GM12875 (cell line): ENCODE measurements around the gene TNFRSF25.
"Not testable (repeated sequence)": the region's sequence is repeated elsewhere in the genome, so short reads cannot be mapped to it uniquely, and the experiment has no call there.

Experiments
- H3K4me3 ChIP-seq: one replicate; pipeline ENCODE4 v1.5.1; 2011; ENCODE audit warnings: low read depth, low read length, control low read depth
- TF ChIP-seq, protein P1 (sequence below): IDR thresholded peaks from 2 replicates; pipeline ENCODE4 v1.5.1; 2011; ENCODE audit warnings: low read depth, mild to moderate bottlenecking, control low read depth, inconsistent platforms, low read length, moderate library complexity, borderline replicate concordance; ENCODE audit not compliant: insufficient read depth

TNFRSF25 gene

DNA sequence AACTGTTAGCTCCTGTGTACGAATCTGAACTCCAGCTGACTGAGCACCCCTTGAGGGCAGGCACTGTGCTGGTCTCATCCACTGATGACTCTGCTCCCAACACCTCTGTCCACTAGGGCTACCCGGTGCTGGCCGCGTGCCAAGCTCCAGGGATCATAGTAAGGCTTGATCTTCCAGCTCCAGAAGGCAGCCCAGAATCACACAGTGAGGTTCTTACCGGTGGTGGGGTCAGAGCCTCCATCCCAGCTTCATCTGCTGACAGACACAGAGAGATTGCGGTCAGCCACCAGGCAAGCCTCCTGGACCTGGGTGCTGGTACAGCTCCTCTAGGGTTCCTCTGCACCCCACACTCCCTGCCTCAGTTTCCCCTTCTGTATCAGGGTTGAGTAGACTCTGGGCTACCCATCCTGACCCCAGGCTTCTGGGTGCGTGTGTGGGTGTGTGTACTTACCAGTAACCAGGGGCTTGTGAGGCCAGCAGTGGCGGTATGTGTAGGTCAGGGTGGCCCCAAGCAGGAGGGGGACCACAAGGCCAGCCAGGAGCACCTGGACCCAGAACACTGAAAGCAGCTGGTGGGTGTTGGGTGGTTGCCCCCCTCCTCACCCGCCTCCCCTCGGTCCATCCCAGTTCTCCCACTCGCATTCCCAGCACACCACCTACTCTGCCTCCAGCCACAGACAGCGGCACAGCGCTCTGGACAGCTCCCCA lies 3.4 kb downstream of the TNFRSF25 start:
- H3K4me3 ChIP-seq, result no peak overlapping the region
- TF ChIP-seq, protein P1, sequence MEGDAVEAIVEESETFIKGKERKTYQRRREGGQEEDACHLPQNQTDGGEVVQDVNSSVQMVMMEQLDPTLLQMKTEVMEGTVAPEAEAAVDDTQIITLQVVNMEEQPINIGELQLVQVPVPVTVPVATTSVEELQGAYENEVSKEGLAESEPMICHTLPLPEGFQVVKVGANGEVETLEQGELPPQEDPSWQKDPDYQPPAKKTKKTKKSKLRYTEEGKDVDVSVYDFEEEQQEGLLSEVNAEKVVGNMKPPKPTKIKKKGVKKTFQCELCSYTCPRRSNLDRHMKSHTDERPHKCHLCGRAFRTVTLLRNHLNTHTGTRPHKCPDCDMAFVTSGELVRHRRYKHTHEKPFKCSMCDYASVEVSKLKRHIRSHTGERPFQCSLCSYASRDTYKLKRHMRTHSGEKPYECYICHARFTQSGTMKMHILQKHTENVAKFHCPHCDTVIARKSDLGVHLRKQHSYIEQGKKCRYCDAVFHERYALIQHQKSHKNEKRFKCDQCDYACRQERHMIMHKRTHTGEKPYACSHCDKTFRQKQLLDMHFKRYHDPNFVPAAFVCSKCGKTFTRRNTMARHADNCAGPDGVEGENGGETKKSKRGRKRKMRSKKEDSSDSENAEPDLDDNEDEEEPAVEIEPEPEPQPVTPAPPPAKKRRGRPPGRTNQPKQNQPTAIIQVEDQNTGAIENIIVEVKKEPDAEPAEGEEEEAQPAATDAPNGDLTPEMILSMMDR, result no peak

- no peak overlapping the region for H3K4me3 ChIP-seq
- TF ChIP-seq, protein P1, result no peak
Measured at GRCh38 chr1:6461538-6462411, 4.2 kb downstream of the TNFRSF25 start.

GRCh38 chr1:6461051-6461530 lies 4.9 kb downstream of the TNFRSF25 start:
- H3K4me3 ChIP-seq, result no peak overlapping the region
- TF ChIP-seq, protein P1, result no peak

GRCh38 chr1:6460301-6461050 lies 5.5 kb downstream of the TNFRSF25 start:
- peak overlapping the region; percentile 5 for H3K4me3 ChIP-seq
- TF ChIP-seq, protein P1, result no peak

DNA sequence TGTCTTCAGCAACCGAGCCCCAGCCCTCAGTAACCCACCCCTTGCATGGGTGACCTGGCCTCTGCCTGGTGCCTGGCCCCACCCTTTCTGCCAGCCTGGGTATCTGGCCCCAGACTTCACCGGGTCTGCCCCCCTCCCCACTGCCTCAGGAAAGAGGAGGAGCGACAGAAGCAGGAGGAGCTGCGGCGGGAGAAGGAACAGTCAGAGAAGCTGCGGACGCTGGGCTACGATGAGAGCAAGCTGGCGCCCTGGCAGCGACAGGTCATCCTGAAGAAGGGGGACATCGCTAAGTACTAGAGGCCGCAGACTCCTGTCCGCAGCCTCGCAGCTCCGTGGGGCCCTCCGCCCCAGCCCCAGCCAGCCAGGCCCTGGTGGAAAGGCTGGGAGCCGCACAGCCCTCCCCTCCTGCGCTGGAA lies 6.1 kb downstream of the TNFRSF25 start:
- TF ChIP-seq, protein P1, result no peak
- no peak overlapping the region for H3K4me3 ChIP-seq

GRCh38 chr1:6456800-6457466 lies 9.0 kb downstream of the TNFRSF25 start:
- no peak overlapping the region for H3K4me3 ChIP-seq
- TF ChIP-seq, protein P1, result no peak

DNA sequence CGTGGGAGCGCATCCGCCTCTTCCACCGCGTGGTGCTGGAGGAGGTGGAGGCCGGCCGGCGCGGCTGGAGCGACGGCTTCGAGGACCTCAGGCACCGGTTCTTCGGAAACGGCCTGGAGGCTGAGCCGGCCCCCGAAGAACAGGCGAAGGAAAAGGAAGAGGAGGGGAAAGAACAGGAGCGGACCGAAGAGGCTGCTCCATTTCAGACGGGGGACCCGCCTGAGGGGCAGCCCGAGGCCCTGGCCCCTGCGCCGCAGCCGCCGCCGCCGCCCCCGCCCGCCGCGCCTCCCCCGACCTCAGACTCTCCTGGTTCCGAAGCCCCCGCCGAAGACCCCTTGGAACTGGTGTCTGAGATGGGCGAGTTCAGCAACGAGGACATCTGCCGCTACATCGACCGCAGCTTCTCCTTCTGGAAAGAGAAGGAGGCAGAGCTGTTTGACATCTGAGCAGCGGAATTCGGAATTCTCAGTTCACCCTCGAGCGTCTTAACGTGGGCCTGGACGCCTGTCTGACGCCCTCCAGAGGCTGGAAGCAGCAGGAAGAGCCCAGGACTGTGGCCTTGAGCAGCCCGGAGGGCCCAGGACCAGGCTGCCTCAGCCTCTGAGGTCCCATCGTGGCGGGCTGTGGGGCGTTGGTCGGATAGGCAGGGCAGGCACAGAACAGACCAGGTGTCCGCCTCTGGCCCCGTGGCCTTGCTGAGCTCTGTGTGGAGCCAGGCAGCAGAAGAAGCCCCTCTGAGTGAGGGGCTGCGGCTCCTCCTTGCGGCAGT lies 10.0 kb downstream of the TNFRSF25 start:
- not testable (repeated sequence) for H3K4me3 ChIP-seq
